MM.1S (cell line): ENCODE measurements around the gene TFDP2.

Experiments used
- DNase-seq: peaks from one replicate; pipeline ENCODE4 v3.0.0-alpha.2; 2015
- H2AFZ ChIP-seq: fragments of 300-600 bp; sonication (generic); 2 replicates; pipeline ENCODE4 v1.6.0; 2016; ENCODE audit warnings: antibody characterized with exemption, low read length
- H3F3A ChIP-seq: fragments of 300-600 bp; sonication (generic); 2 replicates; pipeline ENCODE4 v1.6.1; 2016; ENCODE audit warnings: mild to moderate bottlenecking, antibody characterized with exemption, low read length, moderate library complexity, mixed read lengths; ENCODE audit not compliant: insufficient read depth
- H3K27ac ChIP-seq: fragments of 300-600 bp; sonication (generic); 2 replicates; pipeline ENCODE4 v1.5.1; 2016; ENCODE audit warnings: mild to moderate bottlenecking, low read length
- H3K27me3 ChIP-seq: fragments of 300-600 bp; sonication (generic); replicated peaks from 2 replicates; pipeline ENCODE4 v1.6.0; 2016; ENCODE audit warnings: low read length; ENCODE audit not compliant: insufficient read depth
- H3K36me3 ChIP-seq: fragments of 300-600 bp; sonication (generic); replicated peaks from 2 replicates; pipeline ENCODE4 v1.6.1; 2016; ENCODE audit warnings: mild to moderate bottlenecking, low read length, mixed read lengths; ENCODE audit not compliant: insufficient read depth
- H3K4me1 ChIP-seq: fragments of 300-600 bp; sonication (generic); 2 replicates; pipeline ENCODE4 v1.6.1; 2016; ENCODE audit warnings: low read length, mixed read lengths
- H3K4me2 ChIP-seq: fragments of 300-600 bp; sonication (generic); 2 replicates; pipeline ENCODE4 v1.6.0; 2016; ENCODE audit warnings: low read depth, low read length
- H3K4me3 ChIP-seq: fragments of 300-600 bp; sonication (generic); 2 replicates; pipeline ENCODE4 v1.5.1; 2016; ENCODE audit warnings: low read length, mixed read lengths
- H3K79me2 ChIP-seq: fragments of 300-600 bp; sonication (generic); 2 replicates; pipeline ENCODE4 v1.6.1; 2016; ENCODE audit warnings: mixed run types, low read length, mixed read lengths
- H3K9ac ChIP-seq: fragments of 300-600 bp; sonication (generic); 2 replicates; pipeline ENCODE4 v1.6.1; 2016; ENCODE audit warnings: low read length, mixed read lengths
- H3K9me2 ChIP-seq: fragments of 300-600 bp; sonication (generic); replicated peaks from 2 replicates; pipeline ENCODE4 v1.6.1; 2016; ENCODE audit warnings: mild to moderate bottlenecking, low read length, mixed read lengths; ENCODE audit not compliant: insufficient read depth
- H3K9me3 ChIP-seq: fragments of 300-600 bp; sonication (generic); replicated peaks from 2 replicates; pipeline ENCODE4 v1.6.1; 2016; ENCODE audit warnings: mild to moderate bottlenecking, low read length, mixed read lengths; ENCODE audit not compliant: insufficient read depth
- H4K20me1 ChIP-seq: fragments of 300-600 bp; sonication (generic); 2 replicates; pipeline ENCODE4 v1.6.1; 2016; ENCODE audit warnings: mild to moderate bottlenecking, low read length, moderate library complexity, mixed read lengths; ENCODE audit not compliant: insufficient read depth
- CTCF ChIP-seq: fragments of 300-600 bp; sonication (generic); IDR thresholded peaks from 2 replicates; pipeline ENCODE4 v1.5.1; 2016; ENCODE audit warnings: antibody characterized with exemption, low read length, mixed read lengths
- EZH2 ChIP-seq: fragments of 300-600 bp; sonication (generic); optimal IDR thresholded peaks from 2 replicates; pipeline ENCODE3; 2017; ENCODE audit warnings: low read depth, mild to moderate bottlenecking, antibody characterized with exemption, low read length, mixed read lengths
- EZH2phosphoT487 ChIP-seq: fragments of 300-600 bp; sonication (generic); IDR thresholded peaks from 2 replicates; pipeline ENCODE4 v1.6.1; 2018; ENCODE audit warnings: antibody characterized with exemption, low read length

TFDP2 gene

DNA sequence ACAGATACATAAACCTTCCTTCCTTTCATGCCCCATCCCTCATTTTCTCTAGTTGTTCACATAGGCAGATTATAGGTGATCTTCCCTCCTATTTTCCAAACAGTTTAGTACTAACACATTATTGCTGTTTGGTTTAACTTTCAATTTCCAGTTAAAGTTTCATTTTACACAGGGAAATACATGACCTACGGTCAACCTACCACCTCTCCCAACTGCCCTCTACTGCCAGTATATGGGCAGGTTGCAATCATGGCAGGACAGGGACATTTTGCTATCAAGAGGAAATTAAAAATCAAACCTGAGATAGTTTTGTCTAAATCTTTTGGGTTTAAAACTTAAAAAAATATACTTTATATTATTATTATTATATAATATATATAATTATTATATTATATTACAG, 26.1 kb upstream of the TFDP2 start:
- no peaks in the 10 kb centered on the region for H3K36me3 ChIP-seq
- H3K9me3 ChIP-seq: no peaks in the 10 kb centered on the region
- H3K4me1 ChIP-seq: no peaks in the 10 kb centered on the region
- no peak overlapping the region for H2AFZ ChIP-seq
- H3K9me2 ChIP-seq: no peaks in the 10 kb centered on the region
- no peak overlapping the region for H3K9ac ChIP-seq
- TF ChIP-seq CTCF (no peak), EZH2phosphoT487 (no peak), EZH2 (no peak)
- H3K79me2 ChIP-seq: no peaks in the 10 kb centered on the region
- no peak overlapping the region for H3K4me3 ChIP-seq
- no peak overlapping the region for H3K27ac ChIP-seq
- H3F3A ChIP-seq: no peaks in the 10 kb centered on the region
- no peak overlapping the region for H3K4me2 ChIP-seq
- DNase-seq: no peak
- H3K27me3 ChIP-seq: no peaks in the 10 kb centered on the region
- H4K20me1 ChIP-seq: no peaks in the 10 kb centered on the region

- Histone ChIP-seq H3K9ac (no peak overlapping the region), H2AFZ (no peak overlapping the region), H3K4me1 (no peaks in the 10 kb centered on the region), H3K36me3 (no peaks in the 10 kb centered on the region), H4K20me1 (no peaks in the 10 kb centered on the region), H3K9me2 (no peaks in the 10 kb centered on the region), H3K79me2 (no peaks in the 10 kb centered on the region), H3K4me3 (no peak overlapping the region), H3K4me2 (no peak overlapping the region), H3K27ac (no peak overlapping the region), H3K9me3 (no peaks in the 10 kb centered on the region), H3F3A (no peaks in the 10 kb centered on the region), H3K27me3 (no peaks in the 10 kb centered on the region)
- no peak for DNase-seq
- TF ChIP-seq EZH2 (no peak), EZH2phosphoT487 (no peak), CTCF (no peak)
These were observed 25.2 kb upstream of the TFDP2 start for GRCh38 chr3:142174559-142174958.

DNA sequence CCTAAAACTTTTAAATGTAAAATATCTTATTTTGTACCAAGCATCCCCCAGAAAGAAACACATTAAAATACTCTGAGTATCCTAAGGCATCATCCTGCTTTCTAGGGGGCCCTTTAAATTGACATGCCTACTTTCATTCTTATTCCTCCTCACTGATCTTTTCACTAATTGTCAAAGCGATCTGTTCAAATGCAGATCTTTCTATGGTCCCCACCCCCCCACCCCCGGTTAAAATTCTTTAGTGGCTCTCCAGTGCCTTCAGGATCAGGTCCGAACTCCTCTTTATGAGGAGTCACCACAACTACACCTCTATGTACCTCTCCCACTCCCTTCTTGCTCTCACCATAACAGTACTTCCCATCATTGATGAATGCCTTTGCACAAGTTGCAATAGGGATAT, 19.2 kb upstream of the TFDP2 start:
- Histone ChIP-seq H3K27ac (no peak overlapping the region), H4K20me1 (no peaks in the 10 kb centered on the region), H3K9me2 (no peaks in the 10 kb centered on the region), H3K9me3 (no peaks in the 10 kb centered on the region), H3K4me3 (no peak overlapping the region), H3K4me1 (no peaks in the 10 kb centered on the region), H3K36me3 (no peaks in the 10 kb centered on the region), H3K79me2 (no peaks in the 10 kb centered on the region), H3F3A (no peaks in the 10 kb centered on the region), H3K4me2 (no peak overlapping the region), H3K9ac (no peak overlapping the region), H3K27me3 (no peaks in the 10 kb centered on the region), H2AFZ (no peak overlapping the region)
- DNase-seq: no peak
- no peak for TF ChIP-seq EZH2
- TF ChIP-seq EZH2phosphoT487: no peak
- no peak for TF ChIP-seq CTCF

DNA sequence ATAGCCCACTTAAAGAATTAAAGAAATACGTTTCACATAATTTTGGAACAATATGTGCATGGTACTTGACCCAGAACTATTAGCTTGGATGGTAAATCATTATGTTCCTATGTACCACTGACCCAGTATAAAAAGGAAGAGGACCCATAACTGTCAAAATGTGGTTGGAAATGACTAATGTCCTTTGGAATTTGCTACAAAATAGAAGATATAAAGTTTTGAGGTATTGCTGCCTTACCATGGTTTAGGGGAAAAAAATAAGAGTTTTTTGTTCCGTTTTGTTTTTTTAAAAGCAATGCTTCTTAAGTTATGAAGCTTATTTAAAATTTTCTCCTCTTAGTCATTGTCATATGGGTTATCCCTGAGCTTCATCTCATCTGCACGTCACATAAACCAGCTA, 15.8 kb upstream of the TFDP2 start:
- DNase-seq: no peak
- Histone ChIP-seq H3K9me3 (no peaks in the 10 kb centered on the region), H3K9me2 (no peaks in the 10 kb centered on the region), H2AFZ (no peak overlapping the region), H3K36me3 (no peaks in the 10 kb centered on the region), H3K27me3 (no peaks in the 10 kb centered on the region), H3K4me2 (no peak overlapping the region), H4K20me1 (no peaks in the 10 kb centered on the region), H3K79me2 (no peaks in the 10 kb centered on the region), H3K27ac (no peak overlapping the region), H3F3A (no peaks in the 10 kb centered on the region), H3K4me3 (no peak overlapping the region), H3K4me1 (no peaks in the 10 kb centered on the region), H3K9ac (no peak overlapping the region)
- TF ChIP-seq CTCF (no peak), EZH2phosphoT487 (no peak), EZH2 (no peak)
